Mammary microvascular endothelial cell (primary cell): ENCODE results near the gene CSNK2A2. TPM values are rescaled to one million over a fixed set of nuclear protein-coding genes. Genes with fewer than 3 reads are reported as not detected.

ENCODE experiments used
- total RNA-seq: library from RNA; depleted of rRNA; stranded (reverse); fragments of >200 nt; gene quantifications from 2 replicates; pipeline ENCODE4 v1.2.3, GENCODE V29; 2015

The CSNK2A2 gene
- 32.1 and 34.1 TPM in 2 replicates for total RNA-seq

DNA sequence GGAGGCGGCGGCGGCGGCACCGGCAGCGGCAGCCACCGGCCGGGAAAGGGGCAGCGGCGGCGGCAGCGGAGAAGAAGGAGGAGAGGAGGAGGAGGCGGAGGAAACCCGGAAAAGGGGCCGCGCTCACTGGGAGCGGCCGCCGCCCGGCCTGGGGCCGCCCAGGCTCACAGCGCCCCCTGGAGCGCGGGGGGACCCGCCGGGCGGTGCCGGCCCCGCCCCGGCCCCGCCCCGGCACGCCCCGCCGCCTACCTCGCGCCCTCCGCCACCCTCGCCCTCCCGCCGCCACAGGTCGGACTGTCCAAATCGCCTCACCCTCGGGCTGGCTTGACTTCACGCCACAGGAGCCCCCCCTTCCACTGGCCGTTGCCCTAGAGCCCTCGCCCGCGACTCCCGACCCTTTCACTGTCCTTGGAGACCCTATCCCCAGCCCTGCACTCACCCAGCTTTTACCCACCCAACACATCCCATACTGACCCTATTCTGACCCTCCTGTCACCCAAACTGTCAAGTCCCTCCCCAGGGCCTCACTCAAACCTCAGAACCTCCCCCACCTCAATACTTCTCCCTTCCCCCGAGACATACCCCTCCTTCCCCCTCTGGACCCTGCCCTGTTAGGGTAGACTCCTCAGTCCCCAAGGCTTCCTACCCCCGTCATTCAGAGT, at the start of gene CSNK2A2:
Gene CSNK2A2 (minus strand): TSS at position 85 of the 662 bp plus-strand sequence. CDS start 370 bp downstream, outside the sequence.

DNA sequence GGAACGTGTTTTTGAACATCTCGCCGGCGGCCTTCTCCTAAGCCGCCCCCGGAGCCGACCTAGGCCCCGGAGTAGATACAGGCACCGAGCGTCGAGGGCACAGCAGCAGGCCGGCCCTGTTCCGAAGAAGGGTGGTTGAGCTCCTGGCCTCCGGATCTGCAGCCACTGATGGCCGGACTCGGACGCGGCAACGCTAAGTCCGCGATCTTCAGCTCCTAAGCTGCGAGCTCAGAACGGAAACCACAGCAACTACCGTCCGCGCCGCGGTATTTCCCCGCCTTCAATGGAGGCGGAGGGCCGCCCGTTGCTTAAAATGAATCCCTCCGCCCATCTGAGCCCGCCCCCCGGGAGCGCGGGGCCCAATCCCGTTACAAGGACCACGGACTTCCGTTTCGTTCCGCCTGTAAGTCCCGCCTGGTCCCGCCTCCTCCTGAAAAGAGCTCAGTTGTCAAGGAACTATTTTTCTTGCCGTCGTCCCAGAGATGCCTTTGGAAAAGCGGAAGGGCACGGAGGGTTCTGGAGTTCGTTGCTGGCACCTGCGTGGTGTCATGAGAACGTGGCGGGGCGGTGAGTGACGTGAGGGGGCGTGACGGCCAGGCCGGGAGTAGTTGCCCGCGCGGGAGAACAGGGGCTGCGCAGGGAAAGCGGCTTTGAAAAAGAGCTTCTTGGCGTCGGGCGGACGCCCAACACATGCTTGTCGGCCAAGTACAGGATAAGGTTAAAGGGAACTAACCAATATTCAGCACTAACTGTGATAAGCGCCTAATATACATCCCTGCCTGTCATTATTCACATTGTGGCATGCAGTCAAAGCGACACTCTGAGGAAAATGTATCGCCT, 68.6 kb downstream of the CSNK2A2 start, which contains the start of gene CFAP20:
Gene CFAP20 (minus strand): TSS at position 285 of the 840 bp plus-strand sequence. CDS start 266 bp downstream, at position 19.

Other genes with a start within 250 kb of the CSNK2A2 start
- gene CNGB1, start 227.0 kb downstream of the CSNK2A2 start, total RNA-seq = 0.05 TPM in 1 of 2 replicates, not detected in the other
- gene ZNF319, start 197.4 kb downstream of the CSNK2A2 start, total RNA-seq = 2.5 and 9.8 TPM in 2 replicates
- gene USB1, start 196.7 kb downstream of the CSNK2A2 start, total RNA-seq = 28.2 and 35.8 TPM in 2 replicates
- 12.3 and 13.4 TPM in 2 replicates for gene MMP15, start 172.4 kb downstream of the CSNK2A2 start, total RNA-seq
- gene CFAP20, start 68.7 kb downstream of the CSNK2A2 start, total RNA-seq = 73.0 and 86.1 TPM in 2 replicates
- gene PRSS54, start 96.9 kb upstream of the CSNK2A2 start, total RNA-seq = not detected in 2 replicates
- gene GINS3, start 194.4 kb upstream of the CSNK2A2 start, total RNA-seq = 13.9 and 17.9 TPM in 2 replicates